Uterus (tissue), 4 donors: ENCODE results near the gene AUP1. TPM values are rescaled to one million over a fixed set of nuclear protein-coding genes. Genes with fewer than 3 reads are reported as not detected.

Source experiments
- DNase-seq, 2 donors: peaks; one replicate each; pipeline ENCODE4 v3.0.0-alpha.2; 2019 to 2020
- H3K27ac ChIP-seq, 2 donors: fragments of 200-600 bp; sonication (generic); 1 replicate in 1 of 2; 2 replicates in 1 of 2; pipeline ENCODE4 v1.5.1; 2016 to 2018
- H3K27me3 ChIP-seq, 2 donors: fragments of 200-600 bp; sonication (generic); one replicate each; pipeline ENCODE4 v1.5.1; 2018 to 2019; ENCODE audit warnings: control low read depth in 1 of 2
- H3K36me3 ChIP-seq, 2 donors: fragments of 200-600 bp; sonication (generic); one replicate each; pipeline ENCODE4 v1.5.1; 2019; ENCODE audit warnings: control low read depth in 1 of 2
- H3K4me1 ChIP-seq, 2 donors: fragments of 200-600 bp; sonication (generic); one replicate each; pipeline ENCODE4 v1.5.1; 2018 to 2019; ENCODE audit warnings: control low read depth in 1 of 2
- H3K4me3 ChIP-seq, 2 donors: fragments of 200-600 bp; sonication (generic); 1 replicate in 1 of 2; 2 replicates in 1 of 2; pipeline ENCODE4 v1.5.1; 2018 to 2019; ENCODE audit warnings: mild to moderate bottlenecking in 1 of 2
- H3K9me3 ChIP-seq, 2 donors: fragments of 200-600 bp; sonication (generic); one replicate each; pipeline ENCODE4 v1.5.1; 2019; ENCODE audit warnings: control low read depth in 1 of 2
- CTCF ChIP-seq, 4 experiments: fragments of 200-600 bp in 2 of 4; fragments of 450-650 bp in 2 of 4; sonication (generic) in 2 of 4; IDR thresholded peaks; one replicate each; pipeline ENCODE4 v1.5.1; 2016 to 2019; ENCODE audit warnings: antibody characterized with exemption in 4 of 4, mild to moderate bottlenecking in 2 of 4, moderate library complexity in 1 of 4
- POLR2A ChIP-seq, 2 donors: fragments of 450-650 bp; IDR thresholded peaks; one replicate each; pipeline ENCODE4 v1.6.1; 2016; ENCODE audit warnings: antibody characterized with exemption in 2 of 2, mild to moderate bottlenecking in 1 of 2, moderate library complexity in 1 of 2
- intact Hi-C: fragments of 100-400 bp; cut with DNase I; formaldehyde crosslinking; loops from one replicate; pipeline ENCODE4 v1.15.1; 2023; ENCODE audit warnings: low total_unique reads
- total RNA-seq, 4 donors: library from RNA; depleted of rRNA in 3 of 4; stranded (reverse); fragments of >200 nt in 3 of 4; gene quantifications; one replicate each; pipeline versions ENCODE4 v1.1.0 to v1.2.4, GENCODE V29; 2014 to 2023
- donor health status: DM: yes; HTN: yes; CAD: no.

Gene AUP1
- total RNA-seq, 4 donors from 2014 or later, result 62.8 to 87.0 (median 70.7) TPM

DNA sequence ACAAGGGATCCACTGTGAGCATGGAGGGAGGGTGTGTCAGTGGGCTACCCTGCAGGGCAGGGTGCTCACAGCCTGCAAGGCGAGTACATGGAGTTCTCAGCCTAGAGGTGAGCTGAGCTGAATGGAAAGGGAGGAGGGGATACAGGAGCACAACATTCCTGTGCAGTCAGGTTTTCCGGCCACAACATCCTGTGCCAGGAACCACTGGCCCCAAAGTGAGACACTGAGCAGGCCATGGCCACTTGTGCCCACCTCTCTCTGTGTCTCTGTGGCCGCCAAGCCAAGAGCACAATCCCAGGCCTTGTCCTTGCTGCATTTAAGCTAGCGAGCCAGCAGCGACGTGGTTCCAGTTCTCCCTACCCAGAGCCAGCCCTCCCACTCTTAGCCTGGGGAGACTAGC, 31.1 kb upstream of the AUP1 start:
- no peak for DNase-seq
- Histone ChIP-seq H3K36me3 (no peaks in the 10 kb centered on the region), H3K9me3 (no peaks in the 10 kb centered on the region), H3K27me3 (no peaks in the 10 kb centered on the region), H3K27ac (no peak overlapping the region), H3K4me3 (no peak overlapping the region), H3K4me1 (no peaks in the 10 kb centered on the region)
- intact Hi-C loops, result no loop called here
- TF ChIP-seq CTCF (IDR thresholded peaks at IDR 0.05), result no peak
- no peak for TF ChIP-seq POLR2A (IDR thresholded peaks at IDR 0.05)

- TF ChIP-seq POLR2A (IDR thresholded peaks at IDR 0.05) (no peak), CTCF (IDR thresholded peaks at IDR 0.05) (no peak)
- Histone ChIP-seq H3K4me1 (peaks cover 0 to 3% of the 10 kb centered on the region in 2 donors), H3K36me3 (no peaks in the 10 kb centered on the region), H3K27me3 (no peaks in the 10 kb centered on the region), H3K4me3 (no peak overlapping the region), H3K9me3 (no peaks in the 10 kb centered on the region), H3K27ac (no peak overlapping the region)
- DNase-seq, result no peak
- intact Hi-C loops, result no loop called here
Measured at GRCh38 chr2:74559912-74560311, 30.4 kb upstream of the AUP1 start.

- no peaks in the 10 kb centered on the region for H3K36me3 ChIP-seq
- intact Hi-C loops, result no loop called here
- H3K4me1 ChIP-seq, result peaks cover 0 to 3% of the 10 kb centered on the region in 2 donors
- H3K27me3 ChIP-seq, result no peaks in the 10 kb centered on the region
- no peaks in the 10 kb centered on the region for H3K9me3 ChIP-seq
- TF ChIP-seq POLR2A (IDR thresholded peaks at IDR 0.05), result no peak
- no peak for TF ChIP-seq CTCF (IDR thresholded peaks at IDR 0.05)
- H3K4me3 ChIP-seq, result no peak overlapping the region
- no peak overlapping the region for H3K27ac ChIP-seq
- no peak for DNase-seq
Measured at GRCh38 chr2:74558284-74559230, 29.1 kb upstream of the AUP1 start.

DNA sequence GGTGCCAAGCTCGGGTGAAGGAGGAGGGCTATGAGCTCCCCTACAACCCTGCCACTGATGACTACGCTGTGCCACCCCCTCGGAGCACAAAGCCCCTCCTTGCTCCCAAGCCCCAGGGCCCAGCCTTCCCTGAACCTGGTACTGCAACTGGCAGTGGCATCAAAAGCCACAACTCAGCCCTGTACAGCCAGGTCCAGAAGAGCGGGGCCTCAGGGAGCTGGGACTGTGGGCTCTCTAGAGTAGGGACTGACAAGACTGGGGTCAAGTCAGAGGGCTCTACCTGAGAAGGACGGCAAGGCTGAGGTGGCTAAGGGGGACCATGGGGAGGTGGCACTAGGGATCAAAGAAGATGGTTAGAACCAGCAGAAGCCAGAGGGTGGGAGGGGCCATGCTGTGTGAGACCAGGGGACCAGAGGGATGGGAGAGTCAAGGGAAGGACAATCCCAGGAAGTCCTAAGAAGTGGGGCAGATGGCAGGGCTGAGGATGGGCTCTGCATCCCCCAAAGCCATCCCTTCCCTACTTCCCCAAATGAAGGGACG, 27.4 kb upstream of the AUP1 start:
- Histone ChIP-seq H3K9me3 (no peaks in the 10 kb centered on the region), H3K27me3 (no peaks in the 10 kb centered on the region), H3K4me1 (peaks cover 0 to 12% of the 10 kb centered on the region in 2 donors), H3K27ac (no peak overlapping the region), H3K36me3 (no peaks in the 10 kb centered on the region), H3K4me3 (no peak overlapping the region)
- intact Hi-C loops, result no loop called here
- TF ChIP-seq CTCF (IDR thresholded peaks at IDR 0.05) (no peak), POLR2A (IDR thresholded peaks at IDR 0.05) (no peak)
- no peak for DNase-seq

- no peak overlapping the region for H3K4me3 ChIP-seq
- no peaks in the 10 kb centered on the region for H3K9me3 ChIP-seq
- no peaks in the 10 kb centered on the region for H3K27me3 ChIP-seq
- no peak overlapping the region for H3K27ac ChIP-seq
- TF ChIP-seq POLR2A (IDR thresholded peaks at IDR 0.05), result no peak
- TF ChIP-seq CTCF (IDR thresholded peaks at IDR 0.05), result no peak
- H3K4me1 ChIP-seq, result peaks cover 0 to 12% of the 10 kb centered on the region in 2 donors
- no peaks in the 10 kb centered on the region for H3K36me3 ChIP-seq
- DNase-seq, result no peak
- intact Hi-C loops, result no loop called here
Measured at GRCh38 chr2:74556159-74556558, 26.7 kb upstream of the AUP1 start.
